Ascending aorta (tissue), 2 donors: ENCODE measurements around the gene UBAP2L. TPM values are rescaled to one million over a fixed set of nuclear protein-coding genes. Genes with fewer than 3 reads are reported as not detected.

Source experiments
- DNase-seq, 2 donors: peaks; one replicate each; pipeline ENCODE4 v3.0.0-alpha.2; 2019; ENCODE audit warnings: low spot score in 2 of 2
- H3K27ac ChIP-seq, 2 donors: fragments of 200-600 bp; sonication (generic); one replicate each; pipeline ENCODE4 v1.5.1; 2016 to 2017; ENCODE audit warnings: mild to moderate bottlenecking in 1 of 2
- H3K27me3 ChIP-seq: fragments of 200-600 bp; sonication (generic); one replicate; pipeline ENCODE4 v1.5.1; 2017
- H3K36me3 ChIP-seq, 2 donors: fragments of 200-600 bp; sonication (generic); one replicate each; pipeline ENCODE4 v1.5.1; 2016
- H3K4me1 ChIP-seq, 2 donors: fragments of 200-600 bp; sonication (generic); one replicate each; pipeline ENCODE4 v1.5.1; 2016 to 2017; ENCODE audit warnings: mild to moderate bottlenecking in 1 of 2
- H3K4me3 ChIP-seq, 2 donors: fragments of 200-600 bp; sonication (generic); one replicate each; pipeline ENCODE4 v1.5.1; 2016 to 2017; ENCODE audit warnings: mild to moderate bottlenecking in 1 of 2
- H3K9me3 ChIP-seq, 2 donors: fragments of 200-600 bp; sonication (generic); one replicate each; pipeline ENCODE4 v1.5.1; 2016
- CTCF ChIP-seq, 3 experiments: fragments of 200-600 bp in 2 of 3; fragments of 450-650 bp in 1 of 3; sonication (generic) in 2 of 3; IDR thresholded peaks; one replicate each; pipeline ENCODE4 v1.5.1; 2016 to 2019; ENCODE audit warnings: antibody characterized with exemption in 3 of 3, mild to moderate bottlenecking in 1 of 3, moderate library complexity in 1 of 3
- intact Hi-C: fragments of 100-400 bp; cut with DNase I; formaldehyde crosslinking; loops from one replicate; pipeline ENCODE4 v1.15.1; 2023
- total RNA-seq: library from RNA; depleted of rRNA; stranded (reverse); fragments of >200 nt; gene quantifications from one replicate; pipeline ENCODE4 v1.1.0, GENCODE V29; 2016

The UBAP2L gene
- total RNA-seq, 1 donor from 2014 or later, result 67.8 TPM

GRCh38 chr1:154207262-154207661 lies 13.5 kb upstream of the UBAP2L start:
- Histone ChIP-seq H3K4me3 (no peak overlapping the region), H3K9me3 (no peaks in the 10 kb centered on the region), H3K27me3 (no peaks in the 10 kb centered on the region), H3K27ac (no peak overlapping the region), H3K4me1 (no peaks in the 10 kb centered on the region), H3K36me3 (peaks cover 61 to 75% of the 10 kb centered on the region in 2 donors)
- TF ChIP-seq CTCF (IDR thresholded peaks at IDR 0.05), result no peak
- intact Hi-C loops, result no loop called here
- DNase-seq, result no peak

- no peak for TF ChIP-seq CTCF (IDR thresholded peaks at IDR 0.05)
- H3K9me3 ChIP-seq, result no peaks in the 10 kb centered on the region
- no peak for DNase-seq
- H3K4me3 ChIP-seq, result no peak overlapping the region
- no peaks in the 10 kb centered on the region for H3K27me3 ChIP-seq
- no peak overlapping the region for H3K27ac ChIP-seq
- intact Hi-C loops, result no loop called here
- no peaks in the 10 kb centered on the region for H3K4me1 ChIP-seq
- H3K36me3 ChIP-seq, result peaks cover 77 to 91% of the 10 kb centered on the region in 2 donors
These were observed 11.9 kb upstream of the UBAP2L start for GRCh38 chr1:154208677-154209388.

- no peaks in the 10 kb centered on the region for H3K9me3 ChIP-seq
- no peak for DNase-seq
- no peak overlapping the region for H3K27ac ChIP-seq
- no peaks in the 10 kb centered on the region for H3K4me1 ChIP-seq
- peaks cover 71 to 84% of the 10 kb centered on the region in 2 donors for H3K36me3 ChIP-seq
- TF ChIP-seq CTCF (IDR thresholded peaks at IDR 0.05), result no peak
- intact Hi-C loops, result no loop called here
- no peaks in the 10 kb centered on the region for H3K27me3 ChIP-seq
- no peak overlapping the region for H3K4me3 ChIP-seq
These were observed 8.7 kb upstream of the UBAP2L start for GRCh38 chr1:154212083-154212482.

- intact Hi-C loops, result no loop called here
These were observed 7.5 kb upstream of the UBAP2L start for GRCh38 chr1:154213274-154213673.

GRCh38 chr1:154218545-154218944 lies 2.2 kb upstream of the UBAP2L start:
- peak overlapping the region in 1 of 2 donors; percentile 98 for H3K27ac ChIP-seq
- H3K9me3 ChIP-seq, result no peaks in the 10 kb centered on the region
- peaks cover 28% of the 10 kb centered on the region in 2 donors for H3K36me3 ChIP-seq
- DNase-seq, result no peak
- no peak for TF ChIP-seq CTCF (IDR thresholded peaks at IDR 0.05)
- no peaks in the 10 kb centered on the region for H3K27me3 ChIP-seq
- intact Hi-C loops, result no loop called here
- H3K4me1 ChIP-seq, result peaks cover 17 to 21% of the 10 kb centered on the region in 2 donors
- peak overlapping the region; percentile 74 to 98 for H3K4me3 ChIP-seq

More at GRCh38 chr1:154213274-154213673, 7.5 kb upstream of the UBAP2L start:
- no peak for DNase-seq
- Histone ChIP-seq H3K27ac (no peak overlapping the region), H3K4me1 (peaks cover 0 to under 1% of the 10 kb centered on the region in 2 donors), H3K4me3 (no peak overlapping the region), H3K9me3 (no peaks in the 10 kb centered on the region), H3K27me3 (no peaks in the 10 kb centered on the region), H3K36me3 (peaks cover 68 to 81% of the 10 kb centered on the region in 2 donors)
- no peak for TF ChIP-seq CTCF (IDR thresholded peaks at IDR 0.05)
